Retina (tissue), 1 donor: ENCODE results near the gene TBX18.
A peak's percentile ranks its signal among the peaks of the same experiment; 100 is the strongest.

Source experiments
- DNase-seq: peaks from one replicate; pipeline ENCODE4 v3.0.0-alpha.2; 2016

The TBX18 gene

DNA sequence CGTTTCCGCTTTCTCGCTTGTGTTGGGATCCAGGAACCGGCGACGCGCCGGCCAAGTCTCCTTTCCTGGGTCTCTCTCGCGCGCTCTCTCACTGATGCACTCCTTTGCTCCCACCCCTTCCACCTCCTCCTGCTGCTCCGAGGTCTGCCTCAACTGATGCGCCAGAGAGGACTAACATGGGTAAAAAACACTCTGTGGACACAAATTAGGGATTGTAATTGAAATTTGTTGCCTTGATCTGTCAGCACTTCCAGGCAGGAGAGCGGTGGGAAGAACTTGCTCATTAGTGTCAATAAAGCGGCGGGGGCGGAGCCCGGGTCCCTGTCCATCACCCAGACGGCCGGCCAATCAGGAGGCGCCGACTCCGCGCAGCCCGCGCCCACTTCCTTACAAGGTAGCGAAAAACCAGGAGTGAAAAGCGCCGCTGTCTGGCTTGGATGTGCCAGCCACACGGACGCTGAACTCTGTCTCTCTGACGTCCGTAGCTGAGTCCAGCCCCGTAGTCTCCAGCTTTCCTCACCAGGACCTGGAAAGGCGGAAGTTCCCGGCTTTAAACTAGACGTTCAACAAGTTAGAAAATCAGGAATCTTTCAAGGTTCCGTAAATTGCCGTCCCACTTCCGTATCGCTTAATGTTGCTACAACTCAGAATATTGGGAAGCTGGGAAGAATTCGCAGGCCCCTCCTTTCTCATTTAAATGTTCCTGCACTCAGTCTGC lies at the start of gene TBX18:
Gene TBX18 (minus strand): TSS at position 267 of the 718 bp plus-strand sequence. CDS start 417 bp downstream, outside the sequence.
- peak; percentile 96 for DNase-seq

DNA sequence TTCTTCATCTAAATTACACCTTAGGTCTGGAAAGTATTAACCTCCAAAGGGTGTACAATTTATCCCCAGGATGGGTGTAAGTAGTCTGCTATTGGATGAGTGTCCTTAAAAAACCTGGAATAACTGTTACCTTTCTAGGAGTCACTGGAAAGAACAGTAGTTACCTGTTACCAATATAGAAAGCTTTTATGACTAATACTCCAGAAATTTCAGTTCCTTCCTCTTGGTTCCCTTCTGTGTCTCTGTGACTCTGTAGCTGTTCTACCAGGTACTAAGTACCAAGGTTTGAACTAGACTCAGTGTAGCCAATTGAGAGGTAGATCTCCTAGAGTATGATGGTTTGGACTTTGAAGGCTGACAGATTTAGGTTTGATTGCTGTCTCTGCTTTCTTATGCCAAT lies 47.0 kb upstream of the TBX18 start:
- DNase-seq: no peak

DNA sequence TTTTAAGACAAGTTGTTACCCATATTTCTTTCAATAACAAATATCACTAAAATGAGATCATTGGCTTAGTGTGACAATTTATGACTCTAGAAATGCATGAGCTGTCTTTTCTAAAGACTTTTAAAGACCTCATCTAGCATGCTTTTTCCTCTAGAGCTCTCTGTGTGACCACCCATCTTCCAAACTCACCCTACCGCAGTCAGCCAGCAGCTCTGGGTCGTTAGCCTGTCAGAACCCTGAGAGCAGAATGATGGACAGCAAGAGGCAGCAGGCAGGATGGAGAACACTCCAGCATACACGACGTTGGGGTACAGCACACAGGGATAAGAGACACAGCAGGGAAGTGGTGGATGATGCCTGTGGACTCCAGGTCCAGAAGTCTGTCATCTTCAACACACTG lies 45.1 kb upstream of the TBX18 start:
- no peak for DNase-seq

DNA sequence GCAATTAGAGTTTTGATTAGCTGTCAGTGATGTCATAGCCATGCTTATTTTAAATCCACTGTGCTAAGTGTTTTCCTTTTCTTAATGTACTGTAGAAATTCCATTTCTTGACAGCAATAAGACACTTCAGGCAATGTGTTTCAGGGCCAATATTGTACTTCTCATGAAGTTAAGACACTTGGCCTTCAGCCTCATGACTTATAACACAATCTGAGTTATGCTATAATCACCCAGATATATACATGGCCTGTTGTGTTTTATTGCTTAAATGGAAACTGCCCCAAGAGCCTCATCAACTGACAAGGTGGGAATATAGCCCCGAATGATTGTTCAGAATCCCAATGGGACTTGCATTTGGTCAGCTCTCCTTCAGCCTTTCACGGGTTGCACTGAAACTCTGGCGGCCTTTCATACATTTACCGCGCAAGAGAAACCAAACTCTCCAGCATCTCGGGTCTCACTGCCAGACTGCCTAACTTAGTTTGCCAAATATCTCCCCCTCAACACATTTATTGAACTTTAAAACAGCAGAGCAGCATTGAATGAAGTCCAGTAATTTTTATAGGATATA lies 44.2 kb upstream of the TBX18 start:
- no peak for DNase-seq

DNA sequence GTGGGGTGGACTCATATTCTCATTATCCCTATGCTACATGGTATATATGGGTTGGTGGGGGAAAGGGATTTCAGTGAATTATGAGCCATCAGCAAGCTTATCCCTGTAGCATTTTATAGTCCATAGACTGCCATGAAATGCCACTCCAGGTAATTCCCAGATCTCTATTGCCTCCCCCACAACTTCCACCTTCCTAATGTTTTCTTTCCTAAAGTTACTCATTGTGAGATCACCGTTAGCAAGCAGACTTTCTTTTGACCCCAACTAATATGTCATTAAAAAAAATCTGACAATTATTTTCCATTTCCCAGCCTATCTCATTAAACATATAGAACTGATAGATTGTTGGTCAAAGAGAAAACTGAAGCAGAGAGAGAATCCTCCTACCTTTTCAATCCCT lies 40.7 kb upstream of the TBX18 start:
- DNase-seq: no peak

DNA sequence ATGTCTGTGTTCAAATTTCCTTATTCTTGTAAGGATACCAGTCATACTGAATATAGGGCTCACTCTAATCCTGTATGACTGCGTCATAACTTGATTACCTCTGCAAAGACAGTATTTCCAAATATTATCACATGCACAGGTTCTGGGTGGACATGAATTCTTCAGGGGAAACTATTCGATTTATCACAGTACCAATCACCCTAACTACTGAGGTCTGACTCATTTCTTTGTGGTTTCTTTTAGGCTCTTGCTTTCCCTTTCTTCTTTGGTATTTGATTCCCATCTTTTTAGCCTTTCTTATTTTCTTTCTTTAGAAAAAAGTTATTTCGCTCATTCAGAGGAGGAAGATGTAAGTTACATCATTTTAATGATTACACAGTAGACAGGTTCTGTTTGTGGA lies 40.3 kb upstream of the TBX18 start:
- no peak for DNase-seq

DNA sequence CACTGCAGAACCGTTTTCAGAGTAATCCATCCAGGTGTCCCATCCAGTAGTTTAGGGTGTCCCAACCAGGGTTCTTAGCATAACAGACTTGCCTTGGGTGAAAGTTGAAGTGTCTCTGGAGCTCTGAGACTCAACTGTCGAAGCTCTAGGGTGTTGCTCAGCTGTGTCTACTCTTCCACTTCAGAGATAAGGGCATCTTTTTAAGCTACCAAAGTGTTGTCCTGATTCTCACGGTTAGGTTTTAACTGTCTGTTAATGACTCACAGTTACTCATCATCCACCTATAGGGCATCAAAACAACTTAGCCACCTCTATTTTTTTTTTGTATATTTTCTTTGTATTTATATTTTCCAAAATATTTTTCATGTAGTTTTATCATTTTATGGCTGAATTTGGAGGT lies 36.9 kb upstream of the TBX18 start:
- no peak for DNase-seq

DNA sequence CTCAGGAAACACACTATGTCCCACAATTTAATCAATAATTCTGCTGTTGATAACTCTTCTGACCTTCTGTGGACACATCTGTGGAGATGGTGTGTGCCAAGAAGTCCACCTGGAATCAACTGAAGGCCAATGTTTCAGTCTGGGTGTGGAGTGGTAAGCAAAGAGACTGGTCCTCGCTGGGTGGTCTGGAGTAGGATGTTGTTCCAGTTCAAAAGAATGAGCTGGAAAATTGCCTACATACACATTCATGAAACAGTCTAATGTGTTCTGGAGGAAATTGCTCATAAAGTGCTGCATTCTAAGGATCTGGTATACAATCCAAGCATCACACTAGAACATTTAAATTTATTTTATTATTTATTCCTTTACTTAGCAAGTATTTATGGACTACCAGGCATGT lies 33.9 kb upstream of the TBX18 start:
- no peak for DNase-seq

DNA sequence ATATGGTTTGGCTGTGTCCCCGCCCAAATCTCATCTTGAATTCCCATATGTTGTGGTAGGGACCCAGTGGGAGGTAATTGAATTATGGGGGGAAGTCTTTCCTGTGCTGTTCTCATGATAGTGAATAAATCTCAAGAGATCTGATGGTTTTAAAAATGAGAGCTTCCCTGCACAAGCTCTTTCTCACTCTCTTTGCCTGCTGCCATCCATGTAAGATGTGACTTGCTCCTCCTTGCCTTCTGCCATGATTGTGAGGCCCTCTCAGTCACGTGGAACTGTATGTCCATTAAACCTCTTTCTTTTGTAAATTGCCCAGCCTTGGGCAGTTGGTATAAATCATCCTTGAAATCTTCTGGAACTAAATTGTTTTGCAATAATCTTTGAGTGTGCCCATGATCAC lies 31.9 kb upstream of the TBX18 start:
- no peak for DNase-seq

DNA sequence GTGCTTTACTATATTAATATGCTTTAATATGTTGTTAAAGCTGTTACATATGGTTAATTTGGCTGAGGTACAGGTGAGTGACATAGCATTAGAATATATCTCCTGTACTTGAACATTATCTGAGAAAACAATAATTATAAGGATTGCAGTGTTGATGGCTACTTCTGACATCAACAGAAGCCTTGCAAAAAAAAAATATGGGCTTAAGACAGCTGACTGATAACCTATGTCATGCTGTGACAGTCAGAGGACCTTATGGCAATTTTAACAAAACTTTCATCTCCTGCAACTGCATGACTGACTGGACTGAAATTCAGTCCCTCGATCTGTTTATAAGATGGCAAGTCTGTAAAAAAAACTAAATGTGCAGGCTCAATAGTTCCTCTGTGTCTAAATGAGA lies 27.5 kb upstream of the TBX18 start:
- DNase-seq: no peak

DNA sequence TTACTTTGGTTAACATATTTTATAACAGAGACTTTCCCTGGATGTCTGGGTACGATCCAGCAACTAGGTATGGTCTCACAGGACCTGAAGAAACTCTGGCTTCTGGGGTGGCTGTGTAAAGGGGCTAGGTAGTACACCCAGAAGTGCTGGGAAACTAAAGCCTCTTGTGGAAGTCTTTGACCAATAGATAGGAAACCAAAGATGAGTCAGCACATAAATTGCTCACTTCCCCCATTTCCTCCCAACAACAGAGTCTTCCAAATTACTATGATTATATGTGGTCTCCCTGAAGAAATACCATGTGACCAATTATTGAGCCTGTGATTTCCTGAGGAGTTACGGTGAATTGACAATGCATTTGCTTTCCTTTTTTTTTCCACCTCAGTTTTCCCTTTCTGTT lies 26.8 kb upstream of the TBX18 start:
- DNase-seq: no peak

DNA sequence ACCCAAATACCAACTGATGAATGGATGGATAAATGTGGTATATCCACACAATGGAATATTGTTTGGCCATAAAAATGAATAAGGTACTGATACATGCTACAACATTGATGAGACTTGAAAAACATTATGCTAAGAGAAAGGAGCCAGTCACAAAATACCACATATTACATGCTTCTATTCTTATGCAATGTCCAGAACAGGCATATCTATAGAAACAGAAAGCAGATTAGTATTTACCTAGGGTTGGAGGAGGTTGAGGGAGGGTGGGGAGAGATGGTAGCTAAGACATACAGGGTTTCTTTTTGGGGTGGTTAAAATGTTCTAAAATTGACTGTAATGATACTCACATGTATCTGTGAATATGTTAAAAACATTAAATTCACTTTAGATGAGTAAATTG lies 24.8 kb upstream of the TBX18 start:
- DNase-seq: no peak

DNA sequence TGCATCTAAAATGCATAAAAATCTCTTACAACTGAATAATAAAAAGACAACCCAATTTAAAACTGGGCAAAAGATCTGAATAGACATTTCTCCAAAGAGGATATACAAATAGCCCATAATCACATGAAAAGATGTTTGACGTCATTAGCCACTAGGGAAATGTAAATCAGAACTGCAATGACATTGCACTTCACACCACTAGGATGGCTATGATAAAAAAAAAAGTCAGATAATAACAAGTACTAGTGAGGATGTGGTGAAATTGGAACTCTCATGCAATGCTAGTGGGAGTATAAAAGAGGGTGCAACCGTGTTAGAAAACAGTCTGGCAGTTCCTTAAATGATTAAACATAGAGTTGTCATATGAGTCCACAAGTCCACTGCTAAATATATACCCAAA lies 24.3 kb upstream of the TBX18 start:
- no peak for DNase-seq

DNA sequence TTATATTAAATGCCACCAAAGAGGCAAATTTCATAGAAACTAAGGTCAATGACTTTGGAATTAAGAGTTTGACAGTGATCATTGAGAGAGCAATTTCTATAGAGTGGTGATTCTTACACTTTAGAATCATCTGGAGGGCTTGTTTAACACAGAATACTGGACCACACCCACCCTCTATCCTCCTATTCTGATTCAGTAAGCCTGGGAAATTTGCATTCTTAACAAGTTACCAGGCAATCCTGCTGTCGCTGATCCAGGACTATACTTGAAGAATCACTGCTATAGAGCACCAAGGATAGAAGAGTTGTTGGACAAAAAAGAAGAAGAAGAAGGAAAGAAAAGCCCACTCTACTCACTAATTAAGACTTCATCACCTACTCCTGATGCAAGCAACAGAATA lies 21.3 kb upstream of the TBX18 start:
- DNase-seq: no peak

DNA sequence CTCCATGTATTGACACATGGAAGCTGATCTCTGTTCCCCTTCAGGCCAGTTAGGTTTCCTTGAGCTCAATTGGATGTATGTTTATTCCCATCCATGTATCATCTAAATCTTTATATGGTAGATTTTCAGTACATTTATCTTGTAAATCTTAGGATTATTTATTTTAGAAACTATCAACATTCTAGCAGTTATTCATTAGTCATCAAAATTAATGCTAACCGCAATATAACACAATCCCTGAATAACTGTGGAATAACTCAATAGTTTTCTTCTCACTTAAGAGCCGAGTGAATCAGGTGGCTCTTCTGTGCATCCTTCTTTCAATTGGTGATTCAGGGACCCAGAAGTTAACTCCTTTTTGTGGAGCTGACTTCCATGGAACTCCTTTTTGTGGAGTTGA lies 15.5 kb upstream of the TBX18 start:
- no peak for DNase-seq

DNA sequence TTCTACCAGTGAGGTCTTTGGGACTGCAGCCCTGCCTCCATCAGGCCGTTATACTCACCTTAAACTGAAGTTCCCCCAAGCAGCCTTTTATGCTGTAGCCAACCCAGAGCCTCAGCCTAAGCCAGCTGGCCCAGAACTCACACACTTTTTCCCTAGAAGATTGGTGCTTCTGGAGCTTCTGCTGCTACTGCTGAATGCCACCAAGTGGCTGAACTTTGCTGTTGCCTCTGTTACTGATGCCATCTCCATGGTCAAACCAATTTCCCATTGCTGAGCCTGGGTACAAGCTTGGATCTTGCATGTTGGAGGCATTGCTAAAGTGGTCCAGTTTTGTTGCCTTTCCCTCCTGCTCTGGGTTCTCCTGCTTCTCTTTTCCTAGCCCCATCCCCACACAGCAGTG lies 15.0 kb upstream of the TBX18 start:
- DNase-seq: no peak

DNA sequence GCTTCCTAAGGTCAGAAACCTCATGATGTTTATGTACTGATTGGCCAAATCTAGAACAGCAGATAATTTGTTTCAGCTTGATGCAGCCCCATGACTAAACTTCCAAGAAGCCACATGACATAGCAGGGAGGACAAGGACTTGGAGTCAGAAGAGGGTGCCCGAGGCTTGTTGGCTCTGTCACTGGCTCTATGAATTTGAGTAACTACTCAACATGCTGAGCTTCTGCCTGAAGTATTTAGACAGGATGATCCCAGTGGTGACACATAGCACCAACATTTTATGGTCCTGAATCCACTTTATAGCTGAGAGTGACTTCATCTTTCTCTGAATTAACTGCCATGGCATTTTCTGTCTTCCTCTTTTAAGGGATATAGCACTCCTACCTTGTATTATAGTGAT lies 13.5 kb upstream of the TBX18 start:
- no peak for DNase-seq

DNA sequence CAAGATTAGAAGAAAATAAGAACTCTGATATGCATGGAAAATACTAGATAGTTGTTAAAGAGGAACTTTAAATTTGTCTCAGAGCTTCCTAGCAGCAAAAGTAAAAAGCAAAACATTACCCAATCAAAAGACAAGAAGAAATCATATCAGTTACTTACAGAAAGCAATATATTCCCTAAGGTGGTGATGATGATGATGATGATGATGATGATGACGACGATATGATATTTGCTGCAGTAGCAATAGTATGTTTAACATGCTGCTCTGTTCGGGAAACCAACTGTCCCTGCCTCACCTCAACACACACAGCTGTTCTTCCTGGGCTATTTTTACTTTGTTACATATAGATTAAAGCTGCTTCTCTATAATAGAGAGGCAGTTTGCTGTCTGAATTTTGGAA lies 12.0 kb upstream of the TBX18 start:
- no peak for DNase-seq

DNA sequence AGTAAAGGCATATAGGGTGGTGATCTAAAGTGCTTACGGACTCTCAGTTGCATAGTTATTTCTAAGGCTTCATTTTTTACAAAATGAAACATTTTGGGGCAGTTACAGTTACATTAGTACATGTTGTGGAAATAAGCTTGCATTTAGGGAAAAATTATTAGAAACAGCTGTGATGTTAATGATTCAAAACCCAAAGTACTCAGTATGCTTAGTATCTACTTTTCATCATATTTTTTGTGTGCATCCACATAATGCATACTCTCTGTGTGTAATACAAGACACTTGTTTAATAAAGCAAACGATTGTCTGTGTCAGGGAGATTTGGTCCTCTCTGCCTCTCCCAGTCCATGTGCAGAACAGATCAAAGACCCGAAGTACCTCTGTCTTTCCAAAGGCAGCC lies 11.4 kb upstream of the TBX18 start:
- no peak for DNase-seq

DNA sequence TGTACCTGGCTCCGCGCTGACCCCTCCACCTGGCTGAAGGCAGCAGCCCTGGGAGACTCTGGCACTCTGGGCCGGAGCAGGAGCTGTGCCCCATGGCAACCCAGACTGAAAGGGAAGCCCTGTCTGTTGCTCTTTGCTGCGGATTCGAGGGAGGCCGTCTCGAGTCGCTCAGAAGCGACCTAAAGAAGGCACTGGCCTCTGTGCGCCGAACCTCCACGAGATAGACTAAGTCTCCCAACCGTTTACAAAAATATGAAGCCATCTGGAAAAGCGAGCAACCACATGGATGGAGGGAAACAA lies 10.5 kb upstream of the TBX18 start:
- no peak for DNase-seq

DNA sequence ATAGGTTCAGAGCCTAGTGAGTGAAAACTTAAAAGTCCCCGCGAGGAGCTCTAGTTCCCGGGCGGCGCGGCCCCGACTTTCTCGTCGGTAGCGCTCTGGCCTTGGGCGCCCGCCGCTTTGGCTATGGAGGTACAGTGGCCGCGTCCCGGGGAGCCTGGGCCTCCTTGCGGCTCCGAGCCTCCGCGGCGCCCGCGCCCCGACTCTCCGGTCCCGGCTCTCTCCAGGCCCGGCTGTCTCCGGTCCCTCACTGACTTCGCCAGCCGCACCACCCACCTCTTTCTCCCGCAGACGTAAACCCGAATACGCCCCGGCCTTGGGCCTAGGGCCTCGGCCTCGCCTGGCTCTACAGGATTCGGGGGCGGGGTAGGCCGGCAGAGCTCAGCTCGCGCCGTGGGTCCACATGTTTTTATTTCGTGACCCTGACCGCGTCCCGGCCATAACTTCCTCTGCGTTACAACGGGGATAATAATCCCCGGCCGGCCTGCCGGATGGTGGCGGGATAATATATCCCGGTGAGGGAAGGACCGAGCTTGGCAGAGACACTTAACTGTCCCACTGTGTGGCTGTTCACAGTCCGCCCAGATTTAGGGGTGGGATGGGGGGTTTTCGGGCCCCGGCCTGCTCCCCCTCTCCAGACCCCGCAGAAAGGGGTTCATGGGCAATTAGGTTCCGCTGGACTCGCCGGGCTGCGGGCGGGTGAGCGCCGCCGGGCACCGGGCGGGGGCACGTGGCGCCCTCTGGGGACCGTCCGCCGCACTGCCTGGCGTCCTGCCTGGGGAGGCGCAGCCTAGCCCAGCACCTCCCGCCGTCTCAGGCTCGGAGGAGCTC lies 10.0 kb upstream of the TBX18 start:
- peak; percentile 86 for DNase-seq

DNA sequence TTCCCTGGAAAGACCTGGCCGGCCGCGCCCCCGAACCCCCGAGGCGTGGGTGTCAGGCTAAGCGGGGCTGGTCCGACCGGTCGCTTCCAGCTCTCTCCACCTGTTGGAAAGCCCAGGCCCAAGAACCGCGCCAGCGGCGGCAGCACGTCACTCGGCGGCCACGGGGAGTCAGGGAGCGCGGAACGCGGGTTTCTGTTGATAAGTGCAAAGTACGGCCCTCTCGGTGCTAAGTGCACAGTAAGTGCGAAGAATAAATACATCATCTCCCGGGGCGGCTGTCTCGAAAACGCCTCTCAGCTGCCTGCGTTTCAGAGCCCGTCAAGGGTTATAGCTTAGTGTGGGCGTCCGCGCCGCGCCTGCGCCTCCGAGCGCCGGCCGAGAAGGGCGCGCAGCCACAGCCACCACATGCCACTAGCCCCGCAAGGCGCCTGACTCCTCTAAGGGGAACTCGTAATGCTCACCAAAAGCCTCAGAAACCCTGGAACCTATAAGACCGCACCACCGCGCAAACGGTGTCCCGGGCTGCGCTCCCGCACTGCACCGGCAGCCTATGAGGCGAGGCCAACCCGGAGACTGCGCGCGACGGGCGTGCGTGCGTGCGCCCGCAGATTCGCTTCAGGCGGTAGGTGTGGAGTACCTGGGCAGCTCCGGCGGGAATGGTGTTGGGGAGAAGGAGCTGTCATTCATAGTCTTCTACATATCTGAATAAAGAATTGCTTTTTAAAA lies 9.2 kb upstream of the TBX18 start:
- DNase-seq: peak; percentile 91

DNA sequence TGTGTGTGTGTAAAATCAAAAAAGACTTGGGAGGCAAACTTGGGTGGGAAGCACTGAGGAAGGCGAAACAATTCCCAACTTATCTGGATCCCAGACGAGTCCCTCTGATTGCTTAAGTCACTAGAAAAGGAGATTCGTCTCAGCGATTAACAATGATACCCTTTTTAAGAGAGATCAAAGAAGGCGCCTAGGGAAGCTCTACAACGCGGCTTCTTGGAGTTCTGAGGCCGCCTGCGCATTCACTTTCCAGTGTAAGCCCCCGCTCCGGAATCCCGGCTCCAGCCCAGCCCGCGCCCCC lies 8.7 kb upstream of the TBX18 start:
- peak; percentile 68 for DNase-seq
